HG03045 (cell line): ENCODE data around the gene CDKN2AIPNL.

Experiments
- ATAC-seq: cut with Tn5 transposase; IDR thresholded peaks from one replicate; pipeline ENCODE4 v1.9.1; 2021; ENCODE audit warnings: mild to moderate bottlenecking, moderate library complexity; ENCODE audit not compliant: unreplicated experiment

The CDKN2AIPNL gene, protein sequence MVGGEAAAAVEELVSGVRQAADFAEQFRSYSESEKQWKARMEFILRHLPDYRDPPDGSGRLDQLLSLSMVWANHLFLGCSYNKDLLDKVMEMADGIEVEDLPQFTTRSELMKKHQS

DNA sequence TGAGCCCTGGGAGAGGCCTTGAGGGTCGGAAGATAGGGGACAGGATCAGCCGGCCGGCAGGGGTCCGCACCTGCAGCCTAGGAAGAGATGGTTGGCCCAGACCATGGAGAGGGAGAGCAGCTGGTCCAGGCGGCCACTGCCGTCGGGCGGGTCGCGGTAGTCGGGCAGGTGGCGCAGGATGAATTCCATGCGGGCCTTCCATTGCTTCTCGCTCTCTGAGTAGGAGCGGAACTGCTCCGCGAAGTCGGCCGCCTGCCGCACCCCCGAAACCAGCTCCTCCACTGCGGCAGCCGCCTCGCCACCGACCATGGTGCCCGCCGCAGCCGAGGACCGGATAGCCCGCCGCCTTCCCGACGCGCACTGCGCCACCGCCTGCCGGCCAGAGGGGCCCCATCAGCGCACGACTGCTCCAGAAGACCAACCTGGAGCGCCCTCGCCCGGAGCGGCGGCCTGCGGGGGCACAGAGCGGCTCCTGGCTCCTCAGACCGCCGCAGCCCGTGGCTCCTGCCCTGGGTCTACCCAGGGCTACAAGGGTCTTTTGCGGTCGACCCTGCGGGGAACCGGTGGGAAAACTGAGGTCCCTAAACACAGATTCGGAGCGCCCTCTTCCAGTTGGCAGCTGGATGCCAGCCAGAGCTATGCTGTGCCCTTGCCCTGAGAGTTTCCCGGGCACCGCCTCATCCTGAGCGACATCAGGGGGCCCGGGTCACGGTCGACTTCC, at the start of gene CDKN2AIPNL:
TSS of gene CDKN2AIPNL (minus strand) at position 336 of the 721 bp plus-strand sequence. CDS start at position 309, 27 bp downstream.
- peak; percentile 97 for ATAC-seq

DNA sequence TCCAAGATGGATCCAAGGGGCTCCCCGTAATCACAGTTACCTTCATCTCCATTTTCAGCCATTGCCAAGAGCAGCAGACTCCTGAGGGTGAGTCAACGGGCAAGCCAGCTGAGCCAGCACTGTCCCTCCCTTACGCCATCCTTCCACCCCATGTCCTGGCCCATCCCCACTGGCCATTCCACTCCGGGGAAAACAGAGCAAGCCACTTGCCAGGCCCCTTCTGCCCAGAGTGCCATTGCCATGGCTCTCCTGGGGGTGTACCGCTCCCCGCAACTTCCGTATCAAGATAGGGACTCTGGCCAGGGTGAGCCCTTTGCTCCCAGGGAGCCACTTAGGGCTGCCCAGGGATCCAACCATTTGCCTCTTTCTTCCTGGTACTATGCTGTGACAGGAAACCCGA, 48.9 kb upstream of the CDKN2AIPNL start:
- ATAC-seq = no peak

DNA sequence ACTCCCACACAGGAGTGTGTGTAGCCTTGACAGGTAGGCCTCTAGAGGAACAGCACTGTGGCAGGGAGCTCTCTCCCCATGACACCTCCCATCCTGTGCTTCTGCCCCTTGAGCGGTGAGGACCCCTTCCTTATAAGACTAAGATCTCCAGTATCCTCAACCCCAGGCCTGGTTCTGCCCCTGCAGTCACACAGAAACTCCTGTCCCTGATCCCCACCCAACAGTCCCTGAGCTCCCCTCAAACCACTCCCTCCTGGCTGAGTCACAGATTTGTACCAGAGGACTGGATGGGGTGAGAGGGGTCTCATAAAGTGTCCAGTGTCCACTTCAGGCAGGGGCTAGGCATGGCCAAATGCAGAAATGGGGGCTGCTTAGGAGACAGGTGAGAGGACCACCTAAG, 47.8 kb upstream of the CDKN2AIPNL start:
- no peak for ATAC-seq

GRCh38 chr5:134459010-134459403, 47.3 kb upstream of the CDKN2AIPNL start:
- ATAC-seq = no peak

GRCh38 chr5:134458234-134459009, 46.7 kb upstream of the CDKN2AIPNL start:
- ATAC-seq = no peak

DNA sequence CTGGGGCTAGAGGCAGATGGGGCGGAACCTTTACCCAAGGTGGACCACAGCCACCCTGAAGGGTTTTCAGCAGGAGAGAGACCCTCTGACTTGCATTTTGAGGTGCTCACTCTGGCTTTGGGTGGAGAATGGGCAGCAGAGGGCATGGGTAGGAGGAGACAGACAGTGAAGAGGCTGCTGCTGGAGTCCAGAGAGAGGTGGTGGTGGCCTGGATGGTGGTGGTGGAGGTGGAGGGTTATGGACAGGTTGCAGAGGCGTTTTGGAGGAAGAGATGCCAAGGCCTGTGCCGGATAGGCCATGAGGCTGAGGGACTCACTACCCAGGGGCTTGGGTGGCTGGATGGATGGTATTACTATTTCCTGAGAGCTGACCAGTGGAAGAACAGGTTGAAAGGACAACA, 46.1 kb upstream of the CDKN2AIPNL start:
- no peak for ATAC-seq

- ATAC-seq = no peak
Observed at GRCh38 chr5:134456825-134457224, 45.1 kb upstream of the CDKN2AIPNL start.

- no peak for ATAC-seq
Observed at GRCh38 chr5:134455466-134455865, 43.8 kb upstream of the CDKN2AIPNL start.

DNA sequence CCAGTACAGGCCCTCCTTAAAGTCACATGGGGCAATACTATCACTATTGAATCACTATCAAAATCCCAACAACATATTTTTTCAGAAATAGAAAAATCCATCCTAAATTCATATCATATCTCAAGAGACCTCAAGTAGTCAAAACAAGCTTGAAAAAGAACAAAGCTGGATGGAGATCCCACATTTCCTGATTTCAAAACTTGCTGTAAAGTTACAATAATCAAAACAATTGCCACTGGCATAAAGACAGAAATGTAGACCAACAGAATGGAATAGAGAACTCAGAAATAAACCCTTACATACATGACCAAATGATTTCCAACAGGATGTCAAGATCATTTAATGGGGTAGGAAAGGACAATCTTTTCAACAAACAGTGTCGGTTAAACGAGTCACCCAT, 41.3 kb upstream of the CDKN2AIPNL start:
- no peak for ATAC-seq

- no peak for ATAC-seq
Observed at GRCh38 chr5:134451936-134452505, 40.3 kb upstream of the CDKN2AIPNL start.

- no peak for ATAC-seq
Observed at GRCh38 chr5:134451225-134451935, 39.7 kb upstream of the CDKN2AIPNL start.

GRCh38 chr5:134450374-134450773, 38.7 kb upstream of the CDKN2AIPNL start:
- ATAC-seq = no peak

DNA sequence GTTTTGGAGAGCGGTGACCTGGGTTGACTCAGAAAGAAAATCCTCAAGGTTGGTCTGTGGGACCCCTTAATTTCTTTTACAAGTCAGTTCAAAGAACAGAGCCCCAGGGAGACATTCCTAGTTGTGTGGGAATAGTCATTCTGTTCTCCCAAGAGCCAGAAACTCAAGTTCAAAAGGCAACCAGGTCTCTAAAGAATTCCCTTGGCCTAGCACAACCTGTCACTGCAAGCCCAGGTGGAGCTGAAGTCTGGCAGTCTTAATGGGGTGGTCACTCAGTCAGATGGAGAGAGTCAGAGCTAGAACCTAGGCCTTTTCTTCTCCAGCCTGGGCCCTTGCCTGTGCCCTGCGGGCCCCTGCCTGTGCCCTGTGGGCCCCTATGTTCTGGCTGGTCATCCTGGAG, 37.5 kb upstream of the CDKN2AIPNL start:
- no peak for ATAC-seq

DNA sequence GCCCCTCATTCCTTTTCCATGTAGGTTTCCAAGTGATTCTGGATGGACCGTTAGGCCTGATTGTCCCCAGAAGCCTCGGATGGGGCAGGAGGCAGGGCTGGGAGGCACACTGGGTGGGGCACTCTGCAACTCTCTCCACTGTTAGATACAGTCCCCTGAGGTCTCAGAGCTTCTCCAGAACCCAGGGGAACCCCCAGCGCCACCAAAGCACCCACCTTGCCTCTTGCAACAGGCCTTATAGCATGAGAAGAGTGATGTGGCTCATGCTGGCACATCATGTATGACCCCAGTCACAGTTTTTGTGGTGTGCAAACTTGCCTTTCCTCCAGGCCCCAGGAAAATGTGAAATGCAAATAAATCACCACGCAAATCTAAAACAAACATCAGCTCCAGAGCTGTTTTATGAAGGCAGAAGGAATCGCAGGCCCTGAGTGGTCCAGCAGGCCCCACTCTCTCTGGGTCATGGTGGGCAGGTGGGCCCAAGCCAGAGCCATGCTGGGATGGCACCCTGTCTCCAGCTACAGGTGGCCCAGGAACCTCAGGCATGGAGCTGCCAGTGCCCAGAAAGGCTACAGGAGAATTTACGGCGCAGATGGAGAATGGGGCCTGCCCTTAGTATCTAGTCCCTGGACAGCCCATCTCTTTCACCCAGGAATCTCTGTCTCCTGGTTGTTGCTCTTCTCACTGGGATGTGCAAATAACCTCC, 36.3 kb upstream of the CDKN2AIPNL start:
- no peak for ATAC-seq

- no peak for ATAC-seq
Observed at GRCh38 chr5:134446938-134447337, 35.3 kb upstream of the CDKN2AIPNL start.

DNA sequence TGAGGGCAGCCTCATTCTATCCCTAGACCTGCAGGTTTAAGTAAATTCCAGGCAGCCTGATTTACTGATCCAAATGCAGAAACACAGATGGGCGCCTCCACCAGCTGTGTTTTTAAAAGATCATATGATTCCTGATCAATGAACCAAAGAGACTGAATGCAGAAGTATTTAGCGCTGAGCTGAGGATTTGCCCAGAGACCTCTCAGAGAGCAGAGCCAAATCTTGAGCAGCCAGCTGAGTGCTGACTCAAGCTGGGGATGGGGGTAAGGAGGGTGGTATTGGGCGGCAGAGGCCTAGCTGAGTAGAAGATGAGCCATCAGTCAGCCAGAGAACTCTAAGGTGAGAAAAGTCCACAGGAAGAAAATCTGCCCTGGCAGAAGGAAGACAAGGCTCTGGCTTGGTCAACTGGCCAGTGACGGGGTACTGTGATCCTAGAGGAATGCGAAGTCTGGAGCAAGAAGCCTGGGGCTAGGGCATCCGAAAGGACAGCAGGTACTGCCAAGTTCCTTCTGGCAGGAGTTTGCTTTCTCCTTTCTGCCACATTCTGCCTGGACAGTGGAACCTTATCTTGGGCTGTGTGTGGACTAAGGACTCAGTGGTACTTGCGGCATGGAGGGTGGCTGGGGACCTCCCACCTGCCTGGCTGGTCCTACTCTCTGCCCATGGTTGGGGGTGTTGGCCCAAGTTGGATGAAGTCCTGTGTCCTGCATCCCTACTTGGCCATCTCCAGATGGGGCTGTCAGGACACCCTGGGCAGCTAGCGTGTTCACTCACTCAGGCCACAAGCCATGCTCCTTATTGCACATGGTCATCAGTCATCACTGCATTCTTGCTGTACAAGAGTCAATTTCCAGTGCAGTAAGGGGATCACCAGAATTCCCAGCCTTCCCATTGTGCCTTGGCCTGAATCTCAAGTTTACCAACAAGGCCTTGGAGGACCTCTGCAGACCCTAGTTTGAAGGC, 34.5 kb upstream of the CDKN2AIPNL start:
- ATAC-seq = no peak

DNA sequence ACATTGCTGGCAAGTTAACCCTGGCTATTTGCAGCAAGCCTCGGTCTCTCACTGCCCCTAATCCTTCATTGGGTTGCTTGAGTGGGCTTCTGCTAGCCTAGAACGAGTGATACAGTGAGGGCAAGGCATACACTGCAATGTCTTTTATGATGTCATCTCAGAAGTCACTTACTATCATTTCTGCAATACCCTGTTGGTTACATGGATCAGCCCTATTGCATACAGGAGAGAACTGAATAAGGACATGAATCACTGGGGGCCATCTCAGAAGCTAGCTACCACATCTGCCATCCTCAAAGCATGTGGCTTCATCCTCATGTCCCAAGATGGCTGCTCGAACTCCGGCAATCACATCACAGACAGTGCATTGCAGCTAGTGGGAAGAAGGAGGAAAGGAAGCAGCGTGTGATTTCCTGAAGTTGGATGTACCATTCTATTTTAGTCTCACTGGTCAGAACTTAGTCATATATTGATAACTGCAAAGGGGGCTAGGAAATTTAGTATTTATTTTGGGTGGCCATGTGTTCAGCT, 33.3 kb upstream of the CDKN2AIPNL start:
- no peak for ATAC-seq

DNA sequence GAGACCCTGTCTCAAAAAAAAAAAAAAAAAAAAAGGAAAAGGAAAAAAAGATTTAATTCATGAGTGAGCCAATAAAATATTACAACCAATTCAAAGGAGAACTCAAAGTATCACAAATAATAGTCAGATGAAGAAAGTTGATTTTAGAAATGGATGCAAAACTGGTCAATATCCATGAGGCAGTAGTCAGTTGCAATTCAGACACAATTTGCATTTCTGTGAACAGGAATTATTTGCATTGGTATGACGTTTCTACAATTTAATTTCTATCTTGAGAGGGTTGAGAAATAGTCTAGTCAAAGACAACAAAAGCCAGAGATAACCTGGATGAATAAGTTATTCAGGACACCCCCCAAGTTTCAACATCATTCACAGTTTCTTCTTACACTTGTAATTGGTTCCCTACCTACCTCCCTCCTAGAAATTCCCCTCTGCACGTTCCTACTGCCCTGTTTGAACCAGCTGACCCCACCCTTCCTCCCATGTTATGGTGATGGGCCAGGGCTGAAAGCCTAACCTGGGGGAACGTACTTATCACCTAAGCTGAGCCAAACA, 28.6 kb upstream of the CDKN2AIPNL start:
- no peak for ATAC-seq

DNA sequence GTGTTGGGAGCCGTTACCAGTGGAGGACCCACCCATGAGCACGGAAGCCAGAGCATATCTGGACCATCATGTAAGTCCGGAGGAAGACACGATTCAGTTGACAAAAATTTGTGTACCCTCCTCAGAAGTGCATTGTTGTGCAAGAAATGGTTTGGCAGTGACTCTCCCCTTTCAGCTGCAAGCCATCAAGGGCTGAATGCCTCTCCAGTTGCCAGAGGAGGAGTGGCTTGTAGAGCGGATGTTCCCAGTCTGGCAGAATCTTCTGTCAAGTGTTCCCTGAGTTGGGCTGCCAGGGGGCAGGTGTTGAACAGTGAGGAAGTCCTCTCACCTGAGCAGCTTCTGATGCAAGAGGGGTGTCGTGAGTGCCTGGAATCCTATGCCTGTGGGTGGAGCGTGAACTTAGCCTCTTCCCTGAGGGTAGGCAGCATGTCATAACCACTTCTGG, 27.6 kb upstream of the CDKN2AIPNL start:
- no peak for ATAC-seq
